GM19023 (cell line): ENCODE measurements around the gene ADORA1.

Source experiments
- ATAC-seq: cut with Tn5 transposase; IDR thresholded peaks from one replicate; pipeline ENCODE4 v1.9.1; 2021; ENCODE audit warnings: mild to moderate bottlenecking, moderate library complexity; ENCODE audit not compliant: unreplicated experiment

Gene ADORA1

GRCh38 chr1:203127666-203128430 is at the start of gene ADORA1:
TSS of gene ADORA1 (plus strand) at chr1:203127726. CDS start at chr1:203128842, 1,116 bp downstream.
- ATAC-seq: no peak

- ATAC-seq: no peak
Observed at GRCh38 chr1:203077956-203078355, 49.6 kb upstream of the ADORA1 start.

- ATAC-seq: no peak
Observed at GRCh38 chr1:203078478-203078877, 49.0 kb upstream of the ADORA1 start.

- no peak for ATAC-seq
Observed at GRCh38 chr1:203080456-203080855, 47.1 kb upstream of the ADORA1 start.

- no peak for ATAC-seq
Observed at GRCh38 chr1:203081465-203082230, 45.9 kb upstream of the ADORA1 start.

- ATAC-seq: no peak
Observed at GRCh38 chr1:203082231-203082505, 45.4 kb upstream of the ADORA1 start.

GRCh38 chr1:203082571-203083462 is 44.7 kb upstream of the ADORA1 start:
- ATAC-seq: no peak

- ATAC-seq: no peak
Observed at GRCh38 chr1:203083463-203083921, 44.0 kb upstream of the ADORA1 start.

- ATAC-seq: no peak
Observed at GRCh38 chr1:203084588-203085527, 42.7 kb upstream of the ADORA1 start.

GRCh38 chr1:203085528-203086406 is 41.8 kb upstream of the ADORA1 start, which contains the start of gene MYOG:
TSS of gene MYOG (minus strand) at chr1:203086012. CDS start at chr1:203085961, 51 bp downstream.
- ATAC-seq: no peak

- ATAC-seq: no peak
Observed at GRCh38 chr1:203086992-203087763, 40.3 kb upstream of the ADORA1 start.

GRCh38 chr1:203088441-203088840 is 39.1 kb upstream of the ADORA1 start:
- ATAC-seq: no peak

- no peak for ATAC-seq
Observed at GRCh38 chr1:203089001-203089650, 38.4 kb upstream of the ADORA1 start.

- no peak for ATAC-seq
Observed at GRCh38 chr1:203089651-203090045, 37.9 kb upstream of the ADORA1 start.

- no peak for ATAC-seq
Observed at GRCh38 chr1:203090421-203091198, 36.9 kb upstream of the ADORA1 start.

GRCh38 chr1:203091199-203091477 is 36.4 kb upstream of the ADORA1 start:
- ATAC-seq: no peak

- ATAC-seq: no peak
Observed at GRCh38 chr1:203091761-203092330, 35.7 kb upstream of the ADORA1 start.
